Measurements from ENCODE around the gene ABTB1. TPM values are rescaled to one million over a fixed set of nuclear protein-coding genes. Genes with fewer than 3 reads are reported as not detected.

ABTB1 gene
- total RNA-seq, 2 experiments from 2014 or later, result 4.4 to 14.5 TPM

GRCh38 chr3:127688022-127688415 lies 15.3 kb downstream of the ABTB1 start:
- TF ChIP-seq EZH2phosphoT487 (IDR thresholded peaks at IDR 0.05; ENCODE audit: borderline replicate concordance, low read depth, low read length), result no peak
- TF ChIP-seq CTCF (conservative IDR thresholded peaks at IDR 0.05; ENCODE audit: low read length), result no peak
- Histone ChIP-seq H3K9me2 (ENCODE audit: insufficient read depth, low read length) (no peaks in the 10 kb centered on the region), H2AFZ (ENCODE audit: low read length) (no peak overlapping the region), H3K9me3 (ENCODE audit: low read length) (0 out of 2 replicates have a peak, but pooled peaks cover 10% of the 10 kb centered on the region), H3K27ac (ENCODE audit: low read depth, low read length, poor library complexity, severe bottlenecking) (no peak overlapping the region), H3K4me3 (ENCODE audit: low read depth, low read length, poor library complexity, severe bottlenecking) (no peak overlapping the region), H3K36me3 (ENCODE audit: insufficient read depth, low read length) (peaks cover 15% of the 10 kb centered on the region; the same call in 1 of the 2 replicates), H3K4me2 (ENCODE audit: low read length) (no peak overlapping the region), H3K4me1 (ENCODE audit: insufficient read depth, low read length, poor library complexity, severe bottlenecking) (peaks cover 4% of the 10 kb centered on the region), H3K79me2 (ENCODE audit: insufficient read depth, low read depth, low read length) (no peaks in the 10 kb centered on the region), H4K20me1 (ENCODE audit: insufficient read depth, low read length) (no peaks in the 10 kb centered on the region)
- no TSS peak for BruUV-seq (replicated peaks)
- CTCF ChIA-PET (ENCODE audit: unreplicated experiment), result no interaction called here
- no peak for DNase-seq (ENCODE audit: low spot score)
- intact Hi-C loops (cut with micrococcal nuclease; ENCODE audit: unreplicated experiment), result no loop called here
- POLR2A ChIA-PET, result no interaction called here

- no peak overlapping the region for H3K27ac ChIP-seq (ENCODE audit: low read depth, low read length, poor library complexity, severe bottlenecking)
- no TSS peak for BruUV-seq (replicated peaks)
- no peaks in the 10 kb centered on the region for H3K9me2 ChIP-seq (ENCODE audit: insufficient read depth, low read length)
- no peak overlapping the region for H2AFZ ChIP-seq (ENCODE audit: low read length)
- no peaks in the 10 kb centered on the region for H3K79me2 ChIP-seq (ENCODE audit: insufficient read depth, low read depth, low read length)
- H3K4me3 ChIP-seq (ENCODE audit: low read depth, low read length, poor library complexity, severe bottlenecking), result no peak overlapping the region
- H3K9me3 ChIP-seq (ENCODE audit: low read length), result 0 out of 2 replicates have a peak, but pooled peaks cover 10% of the 10 kb centered on the region
- no peaks in the 10 kb centered on the region for H4K20me1 ChIP-seq (ENCODE audit: insufficient read depth, low read length)
- H3K4me2 ChIP-seq (ENCODE audit: low read length), result no peak overlapping the region
- ChIA-PET POLR2A (no interaction called here), CTCF (ENCODE audit: unreplicated experiment) (no interaction called here)
- H3K4me1 ChIP-seq (ENCODE audit: insufficient read depth, low read length, poor library complexity, severe bottlenecking), result peaks cover 4% of the 10 kb centered on the region
- DNase-seq (ENCODE audit: low spot score), result no peak
- H3K36me3 ChIP-seq (ENCODE audit: insufficient read depth, low read length), result peaks cover 21% of the 10 kb centered on the region; the same call in 1 of the 2 replicates
- TF ChIP-seq EZH2phosphoT487 (IDR thresholded peaks at IDR 0.05; ENCODE audit: borderline replicate concordance, low read depth, low read length) (no peak), CTCF (conservative IDR thresholded peaks at IDR 0.05; ENCODE audit: low read length) (no peak)
- intact Hi-C loops (cut with micrococcal nuclease; ENCODE audit: unreplicated experiment), result no loop called here
These were observed 15.9 kb downstream of the ABTB1 start for GRCh38 chr3:127688416-127689265.

GRCh38 chr3:127689266-127689860 lies 16.6 kb downstream of the ABTB1 start:
- H3K4me1 ChIP-seq (ENCODE audit: insufficient read depth, low read length, poor library complexity, severe bottlenecking), result peaks cover 4% of the 10 kb centered on the region

More at GRCh38 chr3:127689266-127689860, 16.6 kb downstream of the ABTB1 start:
- DNase-seq (ENCODE audit: low spot score), result no peak
- Histone ChIP-seq H3K9me3 (ENCODE audit: low read length) (0 out of 2 replicates have a peak, but pooled peaks cover 10% of the 10 kb centered on the region), H3K27ac (ENCODE audit: low read depth, low read length, poor library complexity, severe bottlenecking) (no peak overlapping the region), H3K36me3 (ENCODE audit: insufficient read depth, low read length) (peaks cover 25% of the 10 kb centered on the region; the same call in 1 of the 2 replicates), H3K4me3 (ENCODE audit: low read depth, low read length, poor library complexity, severe bottlenecking) (no peak overlapping the region), H2AFZ (ENCODE audit: low read length) (no peak overlapping the region), H3K9me2 (ENCODE audit: insufficient read depth, low read length) (no peaks in the 10 kb centered on the region), H4K20me1 (ENCODE audit: insufficient read depth, low read length) (no peaks in the 10 kb centered on the region), H3K4me2 (ENCODE audit: low read length) (no peak overlapping the region), H3K79me2 (ENCODE audit: insufficient read depth, low read depth, low read length) (no peaks in the 10 kb centered on the region)
- BruUV-seq (replicated peaks), result no TSS peak
- ChIA-PET POLR2A (no interaction called here), CTCF (ENCODE audit: unreplicated experiment) (no interaction called here)
- intact Hi-C loops (cut with micrococcal nuclease; ENCODE audit: unreplicated experiment), result no loop called here
- no peak for TF ChIP-seq CTCF (conservative IDR thresholded peaks at IDR 0.05; ENCODE audit: low read length)
- no peak for TF ChIP-seq EZH2phosphoT487 (IDR thresholded peaks at IDR 0.05; ENCODE audit: borderline replicate concordance, low read depth, low read length)

All from OCI-LY7 (cell line).